WERI-Rb-1 (cell line): Measurements from ENCODE around the gene PLXNA4.

Experiments used
- DNase-seq: peaks from one replicate; pipeline ENCODE4 v3.0.0-alpha.2; 2020
- H3K27ac ChIP-seq: fragments of 250-450 bp; sonication (Bioruptor Pico); 2 replicates; pipeline ENCODE4 v1.5.1; 2020; ENCODE audit warnings: mild to moderate bottlenecking, moderate library complexity
- H3K27me3 ChIP-seq: fragments of 250-450 bp; sonication (Bioruptor Pico); 2 replicates; pipeline ENCODE4 v1.5.1; 2021; ENCODE audit warnings: mild to moderate bottlenecking, low read depth, moderate library complexity; ENCODE audit not compliant: insufficient read depth, severe bottlenecking
- H3K36me3 ChIP-seq: fragments of 250-450 bp; sonication (Bioruptor Pico); 2 replicates; pipeline ENCODE4 v1.5.1; 2020; ENCODE audit warnings: mild to moderate bottlenecking, moderate library complexity
- H3K4me3 ChIP-seq: 2 replicates; pipeline ENCODE4 v1.5.1; 2011; ENCODE audit warnings: low read depth, mild to moderate bottlenecking, control low read depth, low read length
- H3K9me3 ChIP-seq: fragments of 250-450 bp; sonication (Bioruptor Pico); 2 replicates; pipeline ENCODE4 v1.5.1; 2021; ENCODE audit warnings: mild to moderate bottlenecking, moderate library complexity; ENCODE audit not compliant: severe bottlenecking
- CTCF ChIP-seq: IDR thresholded peaks from 2 replicates; pipeline ENCODE4 v1.5.1; 2011; ENCODE audit warnings: low read depth, mild to moderate bottlenecking, control low read depth, inconsistent platforms, low read length

PLXNA4 gene

GRCh38 chr7:132489776-132490237 lies 86.5 kb downstream of the PLXNA4 start:
- no peak overlapping the region for H3K27ac ChIP-seq
- H3K36me3 ChIP-seq, result no peaks in the 10 kb centered on the region
- DNase-seq, result no peak
- TF ChIP-seq CTCF, result no peak
- no peaks in the 10 kb centered on the region for H3K9me3 ChIP-seq
- H3K27me3 ChIP-seq, result no peaks in the 10 kb centered on the region
- no peak overlapping the region for H3K4me3 ChIP-seq

GRCh38 chr7:132488634-132489302 lies 87.5 kb downstream of the PLXNA4 start:
- no peaks in the 10 kb centered on the region for H3K36me3 ChIP-seq
- H3K27ac ChIP-seq, result no peak overlapping the region
- DNase-seq, result no peak
- TF ChIP-seq CTCF, result no peak
- no peaks in the 10 kb centered on the region for H3K9me3 ChIP-seq
- no peak overlapping the region for H3K4me3 ChIP-seq
- H3K27me3 ChIP-seq, result no peaks in the 10 kb centered on the region

- no peak overlapping the region for H3K27ac ChIP-seq
- no peak overlapping the region for H3K4me3 ChIP-seq
- TF ChIP-seq CTCF, result no peak
- H3K27me3 ChIP-seq, result no peaks in the 10 kb centered on the region
- no peaks in the 10 kb centered on the region for H3K36me3 ChIP-seq
- H3K9me3 ChIP-seq, result no peaks in the 10 kb centered on the region
- DNase-seq, result no peak
Observed at GRCh38 chr7:132486274-132486610, 90.0 kb downstream of the PLXNA4 start.

- Histone ChIP-seq H3K36me3 (no peaks in the 10 kb centered on the region), H3K27me3 (no peaks in the 10 kb centered on the region), H3K27ac (no peak overlapping the region), H3K4me3 (no peak overlapping the region), H3K9me3 (no peaks in the 10 kb centered on the region)
- no peak for DNase-seq
- no peak for TF ChIP-seq CTCF
Observed at GRCh38 chr7:132485600-132486273, 90.5 kb downstream of the PLXNA4 start.

- no peaks in the 10 kb centered on the region for H3K9me3 ChIP-seq
- no peak overlapping the region for H3K27ac ChIP-seq
- DNase-seq, result no peak
- no peak overlapping the region for H3K4me3 ChIP-seq
- TF ChIP-seq CTCF, result no peak
- H3K36me3 ChIP-seq, result no peaks in the 10 kb centered on the region
- no peaks in the 10 kb centered on the region for H3K27me3 ChIP-seq
Observed at GRCh38 chr7:132485136-132485535, 91.1 kb downstream of the PLXNA4 start.
